HG03060 (cell line): ENCODE measurements around the gene TEC.
A peak's percentile ranks its signal among the peaks of the same experiment; 100 is the strongest.

Source experiments
- ATAC-seq: cut with Tn5 transposase; IDR thresholded peaks from one replicate; pipeline ENCODE4 v1.9.1; 2021; ENCODE audit warnings: low read depth, moderate number of reproducible peaks; ENCODE audit not compliant: unreplicated experiment

The TEC gene

DNA sequence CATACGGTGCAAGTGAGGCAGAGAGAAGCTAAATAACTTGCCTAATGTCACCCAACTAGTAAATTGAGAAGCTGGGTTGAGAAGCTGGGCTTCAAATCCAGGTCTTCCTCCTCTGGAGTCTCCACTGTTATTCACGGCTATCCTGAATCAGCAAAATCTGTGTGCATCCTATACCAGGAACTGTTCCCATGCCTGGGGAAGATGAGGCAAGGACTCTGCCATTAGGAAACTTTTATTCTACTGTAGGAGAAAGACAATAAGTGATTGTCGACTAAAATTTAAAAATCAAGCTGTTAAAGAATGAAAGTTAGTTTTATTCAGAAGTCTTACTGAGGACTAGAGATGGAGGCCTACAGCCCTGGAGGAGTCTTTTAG lies 872 bp upstream of the TEC start:
- no peak for ATAC-seq

DNA sequence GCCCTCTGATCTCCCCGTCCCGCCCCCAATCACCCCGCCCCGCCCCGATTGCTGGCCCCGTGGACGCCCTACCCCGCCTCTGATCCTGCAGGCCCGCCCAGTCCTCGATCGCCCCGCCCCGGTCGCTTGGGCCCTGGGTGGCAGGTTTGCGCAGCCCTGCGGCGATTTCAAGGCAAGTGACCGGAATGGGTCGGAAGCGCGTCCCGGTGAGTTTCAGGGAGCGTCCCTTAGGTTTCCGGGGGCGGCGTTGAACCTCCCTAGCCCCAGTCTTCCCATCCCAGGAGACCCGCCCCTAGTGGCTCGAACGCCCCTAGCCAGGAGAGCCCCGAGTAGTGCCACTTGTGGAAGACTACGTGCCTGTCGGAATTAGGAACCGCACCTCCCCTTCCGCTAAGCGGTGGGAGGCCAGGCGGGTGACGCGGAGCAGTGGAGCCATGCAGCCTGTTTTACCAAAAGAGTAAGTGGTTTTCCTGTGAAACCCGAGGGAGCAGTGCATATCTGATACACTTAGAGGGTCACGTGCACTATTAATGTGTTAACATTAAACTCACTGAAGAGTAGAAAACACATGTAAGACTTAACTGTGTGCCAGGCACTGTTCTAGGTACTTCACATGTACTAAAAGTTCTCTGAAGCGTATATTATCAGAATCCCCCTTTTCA lies 354 bp upstream of the TEC start:
- ATAC-seq, result peak; percentile 49

DNA sequence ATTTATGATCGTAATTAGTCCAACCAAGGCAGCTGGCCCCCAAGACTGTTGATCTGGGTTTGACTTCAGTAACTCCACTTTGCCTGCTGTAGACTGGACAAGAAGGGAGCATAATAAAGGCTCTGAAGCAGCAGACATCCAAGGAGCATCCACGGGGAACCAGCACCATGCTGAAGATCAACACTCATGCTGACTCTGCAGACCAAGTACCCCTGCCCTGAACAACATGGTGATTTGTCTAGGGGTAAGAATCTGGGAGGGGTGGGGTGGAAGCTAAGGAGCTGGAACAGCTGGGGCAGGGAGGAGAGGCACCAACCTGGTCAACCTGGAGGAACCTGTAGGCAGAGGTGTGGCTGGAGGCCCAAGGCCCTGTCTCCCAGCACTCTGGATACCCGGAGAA lies 2.1 kb downstream of the TEC start:
- ATAC-seq, result no peak

DNA sequence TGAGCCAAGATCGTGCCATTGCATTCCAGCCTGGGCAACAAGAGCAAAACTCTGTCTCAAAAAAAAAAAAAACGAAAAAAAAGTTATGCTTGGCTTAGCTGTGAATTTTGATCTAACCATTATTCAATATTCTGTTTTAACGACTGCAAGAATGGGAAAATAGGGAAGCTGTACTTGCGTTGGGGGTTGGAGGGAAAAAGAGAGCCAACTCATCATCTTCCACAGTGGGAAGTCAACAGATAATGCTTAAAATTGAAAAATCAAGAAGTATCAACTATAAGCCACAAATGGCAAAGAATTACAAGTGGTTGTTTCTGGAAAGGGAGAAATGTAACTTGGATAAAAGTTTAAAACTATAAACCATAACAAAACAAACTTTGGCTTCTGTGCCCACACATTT lies 2.9 kb downstream of the TEC start:
- ATAC-seq, result no peak

- ATAC-seq, result no peak
Measured at GRCh38 chr4:48262926-48263325, 6.7 kb downstream of the TEC start.

DNA sequence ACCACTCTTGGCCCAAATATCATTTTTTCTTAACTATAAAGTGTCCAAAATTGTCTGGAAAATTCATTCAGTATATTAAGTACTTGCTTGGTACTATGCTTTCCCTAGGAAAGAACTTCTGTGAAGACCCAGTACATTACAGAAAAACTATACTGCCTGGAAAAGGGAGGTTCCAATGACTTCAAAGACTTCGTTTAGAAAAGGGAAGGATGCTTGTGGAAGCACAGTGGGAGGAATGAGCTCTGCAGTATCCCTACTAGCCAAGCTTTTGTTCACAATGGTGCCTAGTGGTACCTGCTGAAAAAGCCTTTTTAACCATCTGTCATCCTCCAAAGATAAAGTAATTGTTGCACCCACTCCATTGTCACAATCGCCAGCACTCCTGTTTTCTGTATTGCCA lies 7.2 kb downstream of the TEC start:
- ATAC-seq, result no peak

DNA sequence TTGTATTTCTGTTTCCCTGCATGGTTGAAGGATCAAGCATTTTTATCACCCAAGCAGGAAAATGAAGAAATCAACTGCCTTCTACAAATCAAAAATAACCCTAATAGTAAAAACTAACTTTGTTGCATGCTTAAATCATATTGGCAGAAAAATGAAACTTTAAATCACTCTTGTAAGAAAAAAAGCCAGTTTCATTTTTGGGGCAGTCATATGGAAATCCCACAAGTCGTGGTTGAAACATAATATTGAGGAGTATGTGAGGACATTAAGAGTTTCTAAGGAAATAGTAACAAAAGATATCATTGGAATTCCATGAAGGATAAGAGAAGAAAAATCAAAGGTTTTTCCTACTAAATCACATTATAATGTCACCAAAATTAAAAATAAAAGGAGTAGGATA lies 8.4 kb downstream of the TEC start:
- ATAC-seq, result no peak

DNA sequence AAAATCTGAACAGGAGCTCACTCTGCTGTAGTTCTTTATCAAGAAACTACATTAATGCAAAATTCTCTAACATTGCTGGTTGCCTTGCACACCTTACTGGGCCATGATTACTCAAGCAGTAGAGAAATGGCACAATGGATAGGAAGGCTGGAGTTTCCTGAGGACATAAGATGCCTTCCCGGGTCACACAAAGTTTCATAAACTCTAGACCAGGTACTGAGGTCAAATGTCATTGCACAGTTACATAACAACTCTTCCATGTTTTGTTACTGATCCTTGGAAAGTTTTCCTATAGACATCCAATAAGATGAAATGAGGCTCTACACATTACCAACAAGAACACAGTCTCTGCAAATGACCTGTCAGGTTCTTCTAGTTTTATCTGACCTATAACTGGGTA lies 9.9 kb downstream of the TEC start:
- ATAC-seq, result no peak

- no peak for ATAC-seq
Measured at GRCh38 chr4:48258845-48259397, 10.7 kb downstream of the TEC start.

DNA sequence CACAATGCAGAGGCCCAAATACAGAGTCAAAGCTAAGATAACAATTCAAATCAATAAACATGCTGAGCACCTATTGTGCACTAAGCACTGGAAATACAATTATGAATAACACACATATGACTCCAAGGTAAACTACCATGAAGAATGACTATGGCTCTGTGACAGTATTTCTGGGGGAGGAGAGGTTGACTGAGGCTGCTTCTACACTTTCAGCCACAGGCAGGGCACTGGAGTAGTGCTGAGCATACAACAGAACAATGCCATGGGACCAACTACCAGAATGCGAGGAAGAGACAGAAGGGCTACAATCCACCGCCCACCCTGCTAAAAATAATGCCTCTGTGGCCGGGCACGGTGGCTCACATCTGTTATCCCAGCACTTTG lies 13.7 kb downstream of the TEC start:
- ATAC-seq, result no peak

DNA sequence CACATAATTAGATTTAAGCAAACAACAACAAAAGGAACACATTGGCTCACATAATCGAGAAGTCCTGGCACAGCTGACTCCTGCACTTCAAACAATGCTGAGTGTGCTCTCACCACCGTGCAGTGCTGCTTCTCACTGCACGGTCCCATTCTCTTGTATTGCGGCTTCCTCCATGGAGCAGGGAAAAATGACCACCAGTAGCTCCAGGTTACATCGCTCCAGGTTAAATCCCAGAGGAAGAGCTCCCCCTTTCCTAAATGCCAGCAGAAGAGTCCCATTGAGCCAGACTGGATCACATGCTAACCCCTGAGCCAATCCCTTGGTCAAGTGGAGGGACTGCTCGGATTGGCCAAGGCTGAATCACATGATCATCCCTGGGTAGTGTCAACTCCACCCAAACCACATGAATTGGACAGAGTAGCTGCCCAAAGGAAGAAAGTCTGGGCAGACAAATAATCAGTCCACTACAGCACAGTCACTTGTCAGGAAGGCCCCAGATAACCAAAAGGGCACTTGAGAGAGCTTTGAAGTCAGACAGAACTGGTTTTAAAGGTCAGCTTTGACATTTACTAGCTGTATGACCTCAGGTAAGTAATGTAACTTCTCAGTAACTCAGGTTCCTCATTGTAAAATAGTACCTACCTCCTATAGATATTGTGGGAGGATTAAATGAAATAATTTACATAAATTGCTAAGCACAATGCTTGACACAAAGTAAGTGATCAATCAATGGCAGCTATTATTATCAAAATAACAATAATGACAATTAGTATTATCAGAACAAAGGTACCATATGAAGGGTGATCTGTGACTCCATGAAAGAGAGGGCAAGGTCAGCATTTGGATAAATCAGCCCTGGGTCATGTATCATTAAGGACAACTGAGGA lies 14.3 kb downstream of the TEC start:
- ATAC-seq, result no peak

- ATAC-seq, result no peak
Measured at GRCh38 chr4:48254381-48255071, 15.1 kb downstream of the TEC start.

DNA sequence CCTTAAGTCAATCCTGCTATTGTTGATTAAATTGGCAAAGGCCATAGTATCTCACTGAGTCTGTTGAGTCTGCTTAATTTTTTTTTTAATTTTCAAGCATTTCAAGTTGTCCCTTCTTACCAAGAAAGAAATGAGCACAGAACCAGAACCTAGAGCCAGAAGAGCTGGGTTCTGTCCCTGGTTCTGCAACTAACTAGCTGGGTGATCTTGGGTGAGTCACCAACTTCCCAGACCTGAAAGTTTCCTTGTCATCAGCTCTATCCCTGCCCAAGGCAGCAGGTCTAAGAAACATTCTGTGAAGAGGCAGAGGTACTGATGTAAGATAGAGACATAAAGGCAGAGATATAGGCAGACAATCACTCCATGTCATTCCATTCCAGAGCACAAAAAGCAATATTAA lies 17.3 kb downstream of the TEC start:
- ATAC-seq, result no peak

- no peak for ATAC-seq
Measured at GRCh38 chr4:48250980-48251379, 18.7 kb downstream of the TEC start.

GRCh38 chr4:48250343-48250742 lies 19.3 kb downstream of the TEC start:
- no peak for ATAC-seq

DNA sequence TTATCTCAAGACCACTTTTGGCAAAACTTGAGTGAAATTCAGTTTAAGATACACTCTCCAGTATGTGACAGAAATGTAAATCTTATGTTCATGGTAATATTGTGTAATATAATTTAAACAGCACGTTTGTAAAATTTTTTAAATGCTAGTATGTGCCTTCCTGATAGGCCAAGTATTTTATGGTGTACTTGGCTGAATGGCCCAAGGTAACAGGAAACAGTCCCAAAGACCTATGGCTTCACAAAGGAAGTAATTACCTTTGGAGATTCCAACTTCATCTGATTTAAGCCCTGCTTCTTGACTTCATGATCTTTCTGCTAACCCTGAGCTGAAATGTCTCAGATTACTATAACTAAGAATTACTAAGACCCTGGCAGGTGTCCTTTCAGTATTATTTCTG lies 20.3 kb downstream of the TEC start:
- no peak for ATAC-seq

DNA sequence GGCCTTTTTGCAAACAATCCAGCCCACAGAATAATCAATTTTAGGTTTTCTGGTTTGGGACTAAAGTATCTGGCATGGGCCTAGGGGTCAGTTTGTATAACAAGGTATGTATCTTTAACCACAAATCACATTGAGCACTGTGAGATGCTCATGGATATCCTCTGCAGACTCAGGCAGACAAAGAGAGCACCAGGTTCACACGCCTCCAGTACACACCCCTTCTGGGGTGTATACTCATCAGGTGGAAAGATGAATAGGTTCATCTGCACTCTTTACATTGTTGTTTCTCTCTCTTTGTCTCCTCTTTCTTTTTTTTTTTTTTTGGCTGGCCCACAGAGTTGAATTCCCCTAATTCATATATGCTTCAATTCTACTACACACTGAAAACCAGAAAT lies 21.1 kb downstream of the TEC start:
- ATAC-seq, result no peak

GRCh38 chr4:48247878-48248558 lies 21.6 kb downstream of the TEC start:
- ATAC-seq, result no peak

DNA sequence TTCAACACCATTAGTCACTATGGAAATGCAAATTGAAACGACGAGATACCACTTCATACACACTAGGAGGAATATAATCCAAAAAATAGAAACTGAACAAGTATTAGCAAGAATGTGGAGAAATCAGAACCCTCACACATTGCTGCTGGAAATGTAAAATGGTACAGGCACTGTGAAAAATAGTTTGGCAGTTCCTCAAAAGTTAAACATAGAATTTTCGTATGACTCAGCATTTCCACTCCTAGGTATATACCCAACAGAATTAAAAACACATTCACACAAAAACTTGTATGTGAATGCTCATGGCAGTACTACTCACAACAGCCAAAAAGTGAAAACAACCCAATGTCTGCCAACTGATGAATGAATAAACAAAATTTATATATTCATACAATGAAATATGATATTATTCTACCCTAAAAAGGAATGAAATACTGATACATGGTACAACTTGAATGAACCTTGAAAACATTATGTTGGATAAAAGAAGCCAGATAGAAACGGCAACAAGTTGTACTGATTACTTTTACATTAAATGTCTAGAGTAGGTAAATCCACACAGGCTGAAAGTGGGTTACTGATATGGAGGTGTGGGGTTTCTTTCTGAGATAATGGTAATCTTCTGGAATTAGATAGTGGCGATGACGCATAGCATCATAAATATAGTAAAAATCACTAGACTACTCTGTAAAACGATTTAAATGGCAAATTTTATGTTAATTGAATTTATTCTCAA lies 22.3 kb downstream of the TEC start:
- ATAC-seq, result peak; percentile 52

- ATAC-seq, result no peak
Measured at GRCh38 chr4:48244665-48245064, 25.0 kb downstream of the TEC start.
